Liver (tissue), 9 donors: Measurements from ENCODE around the gene URM1. TPM values are rescaled to one million over a fixed set of nuclear protein-coding genes. Genes with fewer than 3 reads are reported as not detected.
"Not testable (repeated sequence)": the region's sequence is repeated elsewhere in the genome, so short reads cannot be mapped to it uniquely, and the experiment has no call there.

ENCODE experiments used
- DNase-seq: peaks from one replicate; pipeline ENCODE4 v3.0.0-alpha.2; 2017; ENCODE audit warnings: low spot score
- H3K27ac ChIP-seq, 2 donors: one replicate each; pipeline ENCODE4 v1.7.0; 2013; ENCODE audit warnings: inconsistent platforms in 2 of 2, low read length in 2 of 2, control low read depth in 1 of 2, low read depth in 1 of 2, mild to moderate bottlenecking in 1 of 2
- H3K27me3 ChIP-seq, 4 donors: one replicate each; pipeline versions ENCODE4 v1.6.1 to v1.7.0; 2013; ENCODE audit warnings: low read length in 3 of 4, inconsistent platforms in 1 of 4, mild to moderate bottlenecking in 1 of 4, moderate library complexity in 1 of 4; ENCODE audit not compliant: control insufficient read depth in 4 of 4, insufficient read depth in 4 of 4
- H3K36me3 ChIP-seq, 4 donors: one replicate each; pipeline versions ENCODE4 v1.6.1 to v1.7.0; 2013; ENCODE audit warnings: low read length in 3 of 4, mild to moderate bottlenecking in 3 of 4, low read depth in 1 of 4, moderate library complexity in 1 of 4; ENCODE audit not compliant: control insufficient read depth in 4 of 4, insufficient read depth in 3 of 4
- H3K4me1 ChIP-seq, 4 donors: one replicate each; pipeline versions ENCODE4 v1.6.1 to v1.7.0; 2013; ENCODE audit warnings: low read length in 3 of 4, mild to moderate bottlenecking in 3 of 4, moderate library complexity in 1 of 4; ENCODE audit not compliant: control insufficient read depth in 4 of 4, insufficient read depth in 4 of 4
- H3K4me3 ChIP-seq, 3 donors: one replicate each; pipeline versions ENCODE4 v1.6.1 to v1.7.0; 2013; ENCODE audit warnings: low read length in 3 of 3, control low read depth in 1 of 3, low read depth in 1 of 3, mild to moderate bottlenecking in 1 of 3
- H3K9ac ChIP-seq, 2 donors: one replicate each; pipeline ENCODE4 v1.7.0; 2013; ENCODE audit warnings: low read length in 2 of 2, mild to moderate bottlenecking in 2 of 2, moderate library complexity in 2 of 2, control low read depth in 1 of 2, low read depth in 1 of 2
- H3K9me3 ChIP-seq, 4 donors: one replicate each; pipeline versions ENCODE4 v1.6.1 to v1.7.0; 2013; ENCODE audit warnings: low read length in 3 of 4; ENCODE audit not compliant: control insufficient read depth in 4 of 4
- GABPA ChIP-seq, 2 donors: IDR thresholded peaks in 1 of 2; conservative IDR thresholded peaks in 1 of 2; 2 replicates each; pipeline ENCODE4 v1.6.1; 2016; ENCODE audit warnings: antibody characterized with exemption in 2 of 2, mild to moderate bottlenecking in 1 of 2, moderate library complexity in 1 of 2
- HNF4G ChIP-seq: IDR thresholded peaks from 2 replicates; pipeline ENCODE4 v1.6.1; 2016; ENCODE audit warnings: antibody characterized with exemption
- MAX ChIP-seq: IDR thresholded peaks from 2 replicates; pipeline ENCODE4 v1.6.1; 2016; ENCODE audit warnings: antibody characterized with exemption
- NR2F2 ChIP-seq: IDR thresholded peaks from 2 replicates; pipeline ENCODE4 v1.6.1; 2016; ENCODE audit warnings: antibody characterized with exemption
- ZBTB33 ChIP-seq: IDR thresholded peaks from 2 replicates; pipeline ENCODE4 v1.6.1; 2016; ENCODE audit warnings: antibody characterized with exemption
- WGBS: extraction: QIAGEN DNeasy Blood & Tissue Kit; methylation state at CpG from one replicate; pipeline ENCODE4 v1.1.7; 2013; 5-methylcytosine and 5-hydroxymethylcytosine counted together
- polyA plus RNA-seq, 2 donors: library from polyadenylated mRNA; stranded (reverse) in 1 of 2; unstranded in 1 of 2; fragments of 200-250 nt in 1 of 2; fragments of >200 nt in 1 of 2; fragmentation: Nextera tagmentation in 1 of 2; extraction: Ambion mirVana in 1 of 2; gene quantifications; one replicate each; pipeline versions ENCODE4 v1.2.1 to v1.2.3, GENCODE V29; 2013 to 2015
- total RNA-seq, 2 donors: library from RNA; depleted of rRNA; stranded (reverse); fragments of >200 nt; gene quantifications; one replicate each; pipeline ENCODE4 v1.2.3, GENCODE V29; 2014
- donor health status: healthy.
- donor health status: healthy.
- donor health status: healthy.
- donor health status: healthy.
- donor health status: healthy.

URM1 gene
- total and polyA plus RNA-seq, 4 donors = 12.1 to 35.0 (median 19.5) TPM

GRCh38 chr9:128421482-128421996, 50.4 kb downstream of the URM1 start (continued):
- TF ChIP-seq ZBTB33 (no peak), HNF4G (no peak)

- WGBS = 87% methylated on average over 13 of the region's 13 CpGs
- DNase-seq, H3K36me3 ChIP-seq, H3K27ac ChIP-seq, H3K9me3 ChIP-seq, H3K9ac ChIP-seq, H3K27me3 ChIP-seq, H3K4me3 ChIP-seq: not testable (repeated sequence)
- H3K4me1 ChIP-seq = peaks cover 2 to 23% (median 12%) of the 10 kb centered on the region in 4 donors
These were observed 51.0 kb downstream of the URM1 start for GRCh38 chr9:128422022-128422782.

DNA sequence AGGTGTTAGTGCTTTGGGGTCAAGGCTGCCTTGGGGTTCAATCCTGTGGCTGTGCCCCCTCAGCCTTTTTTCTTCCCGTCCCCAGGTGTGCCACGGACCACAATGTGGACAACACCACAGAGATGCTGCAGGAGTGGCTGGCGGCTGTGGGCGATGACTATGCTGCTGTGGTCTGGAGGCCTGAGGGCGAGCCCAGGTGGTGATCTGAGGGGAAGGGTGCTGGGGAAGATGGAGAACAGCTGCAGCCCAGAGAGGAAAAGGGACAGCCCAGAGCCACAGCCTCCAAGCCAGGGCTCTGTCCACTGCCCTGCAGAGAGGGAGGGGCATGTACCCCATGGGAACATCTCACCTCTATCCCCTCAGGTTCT, 51.6 kb downstream of the URM1 start:
- WGBS = 83% methylated on average over 5 of the region's 5 CpGs
- H3K4me3 ChIP-seq = no peak overlapping the region
- peaks cover 2 to 23% (median 12%) of the 10 kb centered on the region in 4 donors for H3K4me1 ChIP-seq
- H3K36me3 ChIP-seq = no peaks in the 10 kb centered on the region
- H3K9ac ChIP-seq = no peak overlapping the region
- H3K27me3 ChIP-seq = peaks cover 0 to 6% (median 2%) of the 10 kb centered on the region in 4 donors
- no peak overlapping the region for H3K27ac ChIP-seq
- DNase-seq = no peak
- no peaks in the 10 kb centered on the region for H3K9me3 ChIP-seq
- TF ChIP-seq GABPA (IDR thresholded peaks at IDR 0.05 in 1 of 2, conservative IDR thresholded peaks at IDR 0.05 in 1 of 2) = no peak
- TF ChIP-seq MAX = no peak

DNA sequence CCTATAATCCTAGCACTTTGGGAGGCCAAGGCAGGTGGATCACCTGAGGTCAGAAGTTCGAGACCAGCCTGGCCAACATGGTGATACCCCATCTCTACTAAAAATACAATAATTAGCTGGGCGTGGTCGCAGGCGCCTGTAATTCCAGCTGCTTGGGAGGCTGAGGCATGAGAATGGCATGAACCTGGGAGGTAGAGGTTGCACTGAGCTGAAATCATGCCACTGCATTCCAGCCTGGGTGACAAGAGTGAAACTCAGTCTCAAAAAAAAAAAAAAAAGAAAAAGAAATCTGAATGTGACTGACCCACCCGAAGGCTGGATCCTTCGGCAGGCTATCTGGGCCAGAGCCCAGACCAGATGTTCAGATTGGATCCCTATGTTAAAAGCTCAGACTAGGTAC, 52.2 kb downstream of the URM1 start:
- H3K4me3 ChIP-seq, H3K27ac ChIP-seq, H3K36me3 ChIP-seq, H3K27me3 ChIP-seq, DNase-seq, H3K9me3 ChIP-seq, H3K9ac ChIP-seq: not testable (repeated sequence)
- WGBS = 80% methylated on average over 6 of the region's 6 CpGs
- H3K4me1 ChIP-seq = peaks cover 2 to 23% (median 12%) of the 10 kb centered on the region in 4 donors

DNA sequence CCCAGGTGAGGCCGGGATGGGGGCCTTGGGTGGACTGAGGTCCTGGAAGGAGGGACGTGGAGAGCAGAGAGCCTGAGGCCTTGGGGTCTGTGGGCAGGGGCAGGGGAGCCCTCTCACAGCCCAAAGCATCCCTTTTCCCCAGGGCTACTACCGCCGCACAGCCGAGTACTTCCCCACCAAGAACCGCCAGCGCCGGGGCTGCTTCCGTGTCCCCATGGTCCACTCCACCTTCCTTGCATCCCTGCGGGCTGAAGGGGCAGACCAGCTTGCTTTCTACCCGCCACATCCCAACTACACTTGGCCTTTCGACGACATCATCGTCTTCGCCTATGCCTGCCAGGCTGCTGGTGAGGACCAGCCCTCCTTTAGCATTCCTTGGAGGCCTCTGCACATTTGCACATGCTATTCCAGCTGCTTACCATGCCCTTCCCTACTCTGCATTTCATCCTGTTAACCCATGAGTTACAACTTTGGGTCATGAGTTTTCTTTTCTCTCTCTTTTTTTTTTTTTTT, 53.1 kb downstream of the URM1 start:
- 95% methylated on average over 15 of the region's 15 CpGs for WGBS

More for the DNA sequence above, 53.1 kb downstream of the URM1 start:
- H3K4me1 ChIP-seq = peaks cover under 1 to 18% (median 10%) of the 10 kb centered on the region in 4 donors
- no peak overlapping the region for H3K9ac ChIP-seq
- H3K36me3 ChIP-seq = no peaks in the 10 kb centered on the region
- no peak overlapping the region for H3K27ac ChIP-seq
- DNase-seq = no peak
- H3K4me3 ChIP-seq = no peak overlapping the region
- TF ChIP-seq NR2F2 = no peak
- H3K9me3 ChIP-seq = no peaks in the 10 kb centered on the region
- H3K27me3 ChIP-seq = peaks cover 0 to 2% (median 0%) of the 10 kb centered on the region in 4 donors
